Testis (tissue), 3 donors: Measurements from ENCODE around the gene GATA1. TPM values are rescaled to one million over a fixed set of nuclear protein-coding genes. Genes with fewer than 3 reads are reported as not detected.

Experiments used
- DNase-seq: peaks from one replicate; pipeline ENCODE4 v3.0.0-alpha.2; 2019
- H3K27ac ChIP-seq, 2 donors: fragments of 200-600 bp; sonication (generic); one replicate each; pipeline ENCODE4 v1.5.1; 2019
- H3K27me3 ChIP-seq: fragments of 200-600 bp; sonication (generic); one replicate; pipeline ENCODE4 v1.5.1; 2019
- H3K36me3 ChIP-seq: fragments of 200-600 bp; sonication (generic); one replicate; pipeline ENCODE4 v1.5.1; 2017; ENCODE audit warnings: low read depth; ENCODE audit errors: missing control alignments
- H3K4me1 ChIP-seq: fragments of 200-600 bp; sonication (generic); one replicate; pipeline ENCODE4 v1.5.1; 2019
- H3K4me3 ChIP-seq, 2 donors: fragments of 200-600 bp; sonication (generic); one replicate each; pipeline ENCODE4 v1.5.1; 2017 to 2019
- H3K9me3 ChIP-seq: fragments of 200-600 bp; sonication (generic); one replicate; pipeline ENCODE4 v1.5.1; 2017
- POLR2A ChIP-seq: fragments of 450-650 bp; IDR thresholded peaks from one replicate; pipeline ENCODE4 v1.6.1; 2017; ENCODE audit warnings: antibody characterized with exemption, mild to moderate bottlenecking, moderate library complexity
- WGBS, 2 donors: methylation state at CpG; one replicate each; pipeline ENCODE4 v1.1.5; 2018; 5-methylcytosine and 5-hydroxymethylcytosine counted together
- intact Hi-C: fragments of 100-400 bp; cut with DNase I; formaldehyde crosslinking; loops from one replicate; pipeline ENCODE4 v1.15.1; 2023; ENCODE audit warnings: low total_unique reads
- polyA plus RNA-seq: library from polyadenylated mRNA; stranded (reverse); fragments of 350-450 nt; fragmentation: Illumina TruSeq; extraction: RNeasy Lipid Tissue Mini Kit (QIAGEN cat#74804); gene quantifications from one replicate; pipeline ENCODE4 v1.2.3, GENCODE V29; 2014; ENCODE audit warnings: low read depth, low replicate concordance; ENCODE audit not compliant: insufficient read depth
- total RNA-seq, 2 donors: library from RNA; depleted of rRNA; stranded (reverse); fragments of >200 nt; gene quantifications; one replicate each; pipeline ENCODE4 v1.2.3, GENCODE V29; 2016
- TF ChIP-seq, protein P1 (sequence below), 3 experiments: fragments of 450-650 bp in 2 of 3; fragments of 200-600 bp in 1 of 3; sonication (generic) in 1 of 3; IDR thresholded peaks; one replicate each; pipeline ENCODE4 v1.5.1; 2016 to 2019; ENCODE audit warnings: antibody characterized with exemption in 3 of 3, mild to moderate bottlenecking in 2 of 3, moderate library complexity in 1 of 3

Gene GATA1
- total and polyA plus RNA-seq, 3 donors from 2014 or later = 0.24 to 1.3 TPM; not detected in 1

DNA sequence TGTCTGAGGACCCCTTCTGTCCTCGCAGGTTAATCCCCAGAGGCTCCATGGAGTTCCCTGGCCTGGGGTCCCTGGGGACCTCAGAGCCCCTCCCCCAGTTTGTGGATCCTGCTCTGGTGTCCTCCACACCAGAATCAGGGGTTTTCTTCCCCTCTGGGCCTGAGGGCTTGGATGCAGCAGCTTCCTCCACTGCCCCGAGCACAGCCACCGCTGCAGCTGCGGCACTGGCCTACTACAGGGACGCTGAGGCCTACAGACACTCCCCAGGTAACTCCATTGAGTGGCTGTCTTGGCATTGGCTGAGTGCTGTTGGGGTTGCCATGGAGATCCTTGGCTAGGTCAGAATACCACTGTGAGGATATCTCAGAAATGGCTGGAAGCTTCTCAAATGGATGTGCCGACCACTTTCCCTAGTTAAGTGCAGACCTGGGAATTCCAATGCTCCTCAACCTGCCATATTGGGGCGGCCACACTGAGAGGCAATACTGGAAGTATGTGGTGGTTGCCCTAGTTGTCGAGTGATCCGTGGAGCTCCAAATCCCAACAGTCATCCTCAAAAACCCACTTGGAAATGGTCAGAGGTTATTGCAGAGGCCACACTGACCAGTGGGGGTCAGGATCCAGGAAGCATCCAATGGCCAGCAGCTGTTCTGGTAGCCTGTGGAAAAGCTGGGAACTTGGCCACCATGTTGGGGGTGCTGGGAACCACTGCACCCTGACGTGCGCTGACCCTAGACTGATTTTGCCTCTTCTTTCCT lies 4.9 kb downstream of the GATA1 start:
- Histone ChIP-seq H3K27me3 (no peaks in the 10 kb centered on the region), H3K4me1 (no peaks in the 10 kb centered on the region), H3K27ac (no peak overlapping the region), H3K36me3 (no peaks in the 10 kb centered on the region), H3K4me3 (no peak overlapping the region), H3K9me3 (no peaks in the 10 kb centered on the region)
- 51 to 90% methylated on average over 2 to 9 of the region's 11 CpGs for WGBS, 2 donors
- no peak for DNase-seq
- TF ChIP-seq, protein P1, sequence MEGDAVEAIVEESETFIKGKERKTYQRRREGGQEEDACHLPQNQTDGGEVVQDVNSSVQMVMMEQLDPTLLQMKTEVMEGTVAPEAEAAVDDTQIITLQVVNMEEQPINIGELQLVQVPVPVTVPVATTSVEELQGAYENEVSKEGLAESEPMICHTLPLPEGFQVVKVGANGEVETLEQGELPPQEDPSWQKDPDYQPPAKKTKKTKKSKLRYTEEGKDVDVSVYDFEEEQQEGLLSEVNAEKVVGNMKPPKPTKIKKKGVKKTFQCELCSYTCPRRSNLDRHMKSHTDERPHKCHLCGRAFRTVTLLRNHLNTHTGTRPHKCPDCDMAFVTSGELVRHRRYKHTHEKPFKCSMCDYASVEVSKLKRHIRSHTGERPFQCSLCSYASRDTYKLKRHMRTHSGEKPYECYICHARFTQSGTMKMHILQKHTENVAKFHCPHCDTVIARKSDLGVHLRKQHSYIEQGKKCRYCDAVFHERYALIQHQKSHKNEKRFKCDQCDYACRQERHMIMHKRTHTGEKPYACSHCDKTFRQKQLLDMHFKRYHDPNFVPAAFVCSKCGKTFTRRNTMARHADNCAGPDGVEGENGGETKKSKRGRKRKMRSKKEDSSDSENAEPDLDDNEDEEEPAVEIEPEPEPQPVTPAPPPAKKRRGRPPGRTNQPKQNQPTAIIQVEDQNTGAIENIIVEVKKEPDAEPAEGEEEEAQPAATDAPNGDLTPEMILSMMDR (IDR thresholded peaks at IDR 0.05) = no peak
- no peak for TF ChIP-seq POLR2A
- intact Hi-C loops = no loop called here

DNA sequence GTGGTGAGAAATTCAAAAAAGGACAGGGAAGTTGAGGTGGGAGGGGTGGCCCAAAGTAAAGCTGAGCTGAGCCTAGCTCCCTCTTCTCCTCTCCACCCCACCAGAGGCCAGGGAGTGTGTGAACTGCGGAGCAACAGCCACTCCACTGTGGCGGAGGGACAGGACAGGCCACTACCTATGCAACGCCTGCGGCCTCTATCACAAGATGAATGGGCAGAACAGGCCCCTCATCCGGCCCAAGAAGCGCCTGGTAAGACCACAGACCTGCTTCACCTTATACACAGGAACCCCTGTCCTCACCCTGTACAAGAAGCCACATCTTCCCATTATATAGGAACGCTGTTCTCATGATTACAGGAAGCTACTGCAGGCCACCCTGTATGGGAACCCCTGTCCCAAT lies 5.8 kb downstream of the GATA1 start:
- TF ChIP-seq, protein P1 (IDR thresholded peaks at IDR 0.05) = no peak
- TF ChIP-seq POLR2A = no peak
- Histone ChIP-seq H3K27me3 (no peaks in the 10 kb centered on the region), H3K36me3 (no peaks in the 10 kb centered on the region), H3K27ac (no peak overlapping the region), H3K4me3 (no peak overlapping the region), H3K9me3 (no peaks in the 10 kb centered on the region), H3K4me1 (no peaks in the 10 kb centered on the region)
- 93 to 94% methylated on average over 3 to 5 of the region's 7 CpGs for WGBS, 2 donors
- intact Hi-C loops = no loop called here
- DNase-seq = no peak

DNA sequence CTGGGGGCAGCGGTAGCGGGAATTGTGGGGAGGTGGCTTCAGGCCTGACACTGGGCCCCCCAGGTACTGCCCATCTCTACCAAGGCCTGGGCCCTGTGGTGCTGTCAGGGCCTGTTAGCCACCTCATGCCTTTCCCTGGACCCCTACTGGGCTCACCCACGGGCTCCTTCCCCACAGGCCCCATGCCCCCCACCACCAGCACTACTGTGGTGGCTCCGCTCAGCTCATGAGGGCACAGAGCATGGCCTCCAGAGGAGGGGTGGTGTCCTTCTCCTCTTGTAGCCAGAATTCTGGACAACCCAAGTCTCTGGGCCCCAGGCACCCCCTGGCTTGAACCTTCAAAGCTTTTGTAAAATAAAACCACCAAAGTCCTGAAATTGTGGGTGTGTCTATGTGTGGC lies 7.5 kb downstream of the GATA1 start:
- intact Hi-C loops = no loop called here
- no peak for DNase-seq
- H3K27me3 ChIP-seq = no peaks in the 10 kb centered on the region
- TF ChIP-seq, protein P1 (IDR thresholded peaks at IDR 0.05) = no peak
- TF ChIP-seq POLR2A = no peak
- WGBS, 2 donors = 93 to 100% methylated on average over 1 to 3 of the region's 4 CpGs
- no peak overlapping the region for H3K27ac ChIP-seq
- H3K9me3 ChIP-seq = no peaks in the 10 kb centered on the region
- H3K36me3 ChIP-seq = no peaks in the 10 kb centered on the region
- no peaks in the 10 kb centered on the region for H3K4me1 ChIP-seq
- no peak overlapping the region for H3K4me3 ChIP-seq

DNA sequence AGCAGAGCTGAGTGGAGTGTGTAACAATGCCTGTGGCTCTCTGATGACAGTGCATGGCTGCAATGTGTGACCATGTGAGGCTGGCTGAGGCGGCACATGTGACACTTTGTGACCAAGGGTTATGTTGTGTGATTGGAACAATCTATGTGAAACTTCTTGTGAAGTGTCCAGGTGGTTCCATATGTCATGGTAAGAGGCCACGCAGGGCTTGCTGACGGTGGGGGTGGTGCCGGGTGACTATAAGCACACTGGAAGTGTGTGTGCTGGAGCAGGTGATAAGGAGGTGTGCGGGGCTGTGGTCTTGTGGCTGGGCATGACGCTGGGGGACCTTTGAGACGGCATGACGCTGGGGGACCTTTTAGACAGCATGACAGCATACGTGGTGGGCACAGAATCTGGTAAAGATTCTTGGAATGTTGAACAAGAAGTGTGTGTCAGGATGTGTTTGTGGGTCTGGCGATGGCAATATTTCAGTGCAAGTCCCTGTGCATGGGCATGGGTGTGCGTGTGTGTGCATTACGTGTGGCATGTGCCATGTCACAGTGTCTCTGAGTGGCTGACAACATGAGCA lies 8.0 kb downstream of the GATA1 start:
- no peaks in the 10 kb centered on the region for H3K9me3 ChIP-seq
- no peak for TF ChIP-seq POLR2A
- TF ChIP-seq, protein P1 (IDR thresholded peaks at IDR 0.05) = no peak
- no peaks in the 10 kb centered on the region for H3K27me3 ChIP-seq
- WGBS, 2 donors = 87 to 89% methylated on average over 11 to 12 of the region's 12 CpGs
- H3K27ac ChIP-seq = no peak overlapping the region
- H3K4me1 ChIP-seq = no peaks in the 10 kb centered on the region
- no peak for DNase-seq
- intact Hi-C loops = no loop called here
- H3K4me3 ChIP-seq = no peak overlapping the region
- no peaks in the 10 kb centered on the region for H3K36me3 ChIP-seq
